H1 (cell line): ENCODE results near the gene SLC6A12. TPM values are rescaled to one million over a fixed set of nuclear protein-coding genes. Genes with fewer than 3 reads are reported as not detected.

Source experiments
- CTCF ChIA-PET: fragments of 300-600 bp; sonication (Branson Sonifier 250); formaldehyde crosslinking; loops from one replicate; lab custom pipeline; 2021; ENCODE audit not compliant: partially characterized antibody; lab: Charles Lee
- POLR2A ChIA-PET: fragments of 300-600 bp; sonication (Branson Sonifier 250); formaldehyde crosslinking; loops from one replicate; lab custom pipeline; 2021; ENCODE audit warnings: inconsistent platforms; ENCODE audit not compliant: partially characterized antibody; lab: Charles Lee
- DNase-seq, 2 experiments: peaks; one replicate each; pipeline versions ENCODE4 v3.0.0 to v3.0.0-alpha.2; 2010 to 2022; ENCODE audit warnings: low spot score in 2 of 2, low read depth in 1 of 2, mixed read lengths in 1 of 2
- FAIRE-seq: peaks from 2 replicates; lab custom pipeline; 2011; peaks lifted over from hg19 to GRCh38; lab: Jason Lieb, UNC
- H2AFZ ChIP-seq: 2 replicates; pipeline ENCODE4 v1.8.1; 2012; ENCODE audit warnings: low read length, inconsistent platforms
- H2AK5ac ChIP-seq: 2 replicates; pipeline ENCODE4 v1.6.1; 2013; ENCODE audit warnings: low read depth, low read length
- H2BK120ac ChIP-seq: replicated peaks from 2 replicates; pipeline ENCODE3; 2013; ENCODE audit warnings: low read depth, low read length, inconsistent platforms
- H2BK12ac ChIP-seq: 2 replicates; pipeline ENCODE4 v1.6.1; 2013; ENCODE audit warnings: low read depth, low read length
- H2BK15ac ChIP-seq: 2 replicates; pipeline ENCODE4 v1.6.1; 2013; ENCODE audit warnings: low read length
- H2BK20ac ChIP-seq: 2 replicates; pipeline ENCODE4 v1.6.1; 2013; ENCODE audit warnings: low read length
- H2BK5ac ChIP-seq: 2 replicates; pipeline ENCODE4 v1.6.1; 2013; ENCODE audit warnings: low read depth, low read length
- H3K14ac ChIP-seq: 2 replicates; pipeline ENCODE4 v1.6.1; 2013; ENCODE audit warnings: inconsistent platforms; ENCODE audit not compliant: insufficient read length
- H3K18ac ChIP-seq: 2 replicates; pipeline ENCODE4 v1.6.1; 2013; ENCODE audit warnings: low read length; ENCODE audit errors: extremely low read depth
- H3K23ac ChIP-seq: 2 replicates; pipeline ENCODE4 v1.6.1; 2013; ENCODE audit warnings: inconsistent platforms; ENCODE audit not compliant: insufficient read length
- H3K23me2 ChIP-seq: 2 replicates; pipeline ENCODE4 v1.6.1; 2013; ENCODE audit warnings: low read depth, low read length
- H3K27ac ChIP-seq: 2 replicates; pipeline ENCODE4 v1.6.1; 2011; ENCODE audit warnings: low read depth, low read length, inconsistent platforms
- H3K27me3 ChIP-seq, 4 experiments: replicated peaks in 1 of 4; 1 replicate in 1 of 4; 2 replicates in 3 of 4; pipeline versions ENCODE4 v1.6.1 to v1.8.1; 2011 to 2013; ENCODE audit warnings: low read length in 3 of 4, mild to moderate bottlenecking in 3 of 4, inconsistent platforms in 2 of 4, mixed read lengths in 2 of 4, moderate library complexity in 1 of 4; ENCODE audit not compliant: control insufficient read depth in 3 of 4, insufficient read depth in 3 of 4; ENCODE audit errors: extremely low read depth in 1 of 4
- H3K36me3 ChIP-seq, 4 experiments: 2 replicates each; pipeline versions ENCODE4 v1.6.1 to v1.8.1; 2011 to 2013; ENCODE audit warnings: mild to moderate bottlenecking in 4 of 4, low read length in 3 of 4, moderate library complexity in 2 of 4, control low read depth in 1 of 4, inconsistent platforms in 1 of 4; ENCODE audit not compliant: insufficient read depth in 4 of 4, control insufficient read depth in 2 of 4
- H3K4ac ChIP-seq: replicated peaks from 2 replicates; pipeline ENCODE3; 2013; ENCODE audit warnings: low read length, low read depth, mixed read lengths, inconsistent platforms; ENCODE audit not compliant: insufficient read length
- H3K4me1 ChIP-seq, 4 experiments: replicated peaks in 1 of 4; 1 replicate in 1 of 4; 2 replicates in 3 of 4; pipeline versions ENCODE4 v1.6.1 to v1.8.1; 2011 to 2013; ENCODE audit warnings: low read length in 3 of 4, inconsistent platforms in 2 of 4, mixed read lengths in 1 of 4; ENCODE audit not compliant: insufficient read depth in 4 of 4, control insufficient read depth in 3 of 4
- H3K4me2 ChIP-seq, 2 experiments: 2 replicates each; pipeline versions ENCODE4 v1.6.1 to v1.8.1; 2011 to 2013; ENCODE audit warnings: low read depth in 2 of 2, low read length in 2 of 2, control low read depth in 1 of 2, inconsistent platforms in 1 of 2, mild to moderate bottlenecking in 1 of 2; ENCODE audit not compliant: insufficient read depth in 1 of 2
- H3K4me3 ChIP-seq, 4 experiments: fragments of 200-600, 300-600 bp in 1 of 4; sonication (generic), shearing (Covaris generic), sonication (Bioruptor Twin) in 1 of 4; 2 replicates each; pipeline versions ENCODE4 v1.5.1 to v1.8.1; 2011 to 2016; ENCODE audit warnings: low read length in 4 of 4, low read depth in 3 of 4, control low read depth in 2 of 4, inconsistent platforms in 2 of 4, mild to moderate bottlenecking in 2 of 4, mixed read lengths in 1 of 4, moderate library complexity in 1 of 4; ENCODE audit not compliant: insufficient read depth in 2 of 4; ENCODE audit errors: extremely low read depth in 1 of 4
- H3K56ac ChIP-seq: replicated peaks from 2 replicates; pipeline ENCODE3; 2013; ENCODE audit warnings: low read depth, mild to moderate bottlenecking, mixed read lengths, low read length, inconsistent platforms; ENCODE audit not compliant: insufficient read length
- H3K79me1 ChIP-seq: 2 replicates; pipeline ENCODE4 v1.6.1; 2013; ENCODE audit warnings: low read depth, low read length, control low read depth
- H3K79me2 ChIP-seq, 2 experiments: 2 replicates each; pipeline versions ENCODE4 v1.6.1 to v1.8.1; 2012 to 2013; ENCODE audit warnings: low read length in 2 of 2, mild to moderate bottlenecking in 2 of 2, inconsistent platforms in 1 of 2; ENCODE audit not compliant: insufficient read depth in 2 of 2, control insufficient read depth in 1 of 2
- H3K9ac ChIP-seq, 4 experiments: replicated peaks in 1 of 4; 1 replicate in 1 of 4; 2 replicates in 3 of 4; pipeline versions ENCODE4 v1.6.1 to v1.8.1; 2011 to 2013; ENCODE audit warnings: low read depth in 3 of 4, low read length in 3 of 4, control low read depth in 2 of 4, mild to moderate bottlenecking in 2 of 4, moderate library complexity in 2 of 4, inconsistent platforms in 1 of 4; ENCODE audit errors: extremely low read depth in 1 of 4
- H3K9me3 ChIP-seq, 2 experiments: 2 replicates each; pipeline versions ENCODE4 v1.6.1 to v1.8.1; 2012 to 2013; ENCODE audit warnings: mild to moderate bottlenecking in 2 of 2, moderate library complexity in 2 of 2, control low read depth in 1 of 2, inconsistent platforms in 1 of 2, low read depth in 1 of 2, low read length in 1 of 2, mixed read lengths in 1 of 2; ENCODE audit not compliant: insufficient read depth in 2 of 2
- H4K20me1 ChIP-seq, 2 experiments: replicated peaks in 1 of 2; 2 replicates each; pipeline versions ENCODE3 to v1.8.1; 2011 to 2013; ENCODE audit warnings: inconsistent platforms in 2 of 2, low read length in 2 of 2, mild to moderate bottlenecking in 1 of 2; ENCODE audit not compliant: insufficient read depth in 2 of 2, control insufficient read depth in 1 of 2
- H4K5ac ChIP-seq: 2 replicates; pipeline ENCODE4 v1.6.1; 2013; ENCODE audit warnings: low read length, low read depth, mixed read lengths, inconsistent platforms; ENCODE audit not compliant: insufficient read length
- H4K8ac ChIP-seq: 2 replicates; pipeline ENCODE4 v1.8.0; 2013; ENCODE audit warnings: mild to moderate bottlenecking, moderate library complexity, low read length, inconsistent platforms; ENCODE audit not compliant: insufficient read depth; ENCODE audit errors: extremely low read depth
- H4K91ac ChIP-seq: replicated peaks from 2 replicates; pipeline ENCODE3; 2013; ENCODE audit warnings: low read length, mixed read lengths, inconsistent platforms; ENCODE audit not compliant: insufficient read length
- BRCA1 ChIP-seq: IDR thresholded peaks from 2 replicates; pipeline ENCODE4 v1.6.1; 2012; ENCODE audit warnings: low read depth, low read length, improper control_type of control experiment
- CTBP2 ChIP-seq: IDR thresholded peaks from 2 replicates; pipeline ENCODE4 v1.7.0; 2011; ENCODE audit warnings: borderline replicate concordance, mild to moderate bottlenecking, moderate library complexity, mixed read lengths, low read length; ENCODE audit not compliant: insufficient read depth, insufficient read length
- EGR1 ChIP-seq: IDR thresholded peaks from 2 replicates; pipeline ENCODE4 v1.6.1; 2011; ENCODE audit warnings: low read depth, low read length, borderline replicate concordance
- NRF1 ChIP-seq: IDR thresholded peaks from 2 replicates; pipeline ENCODE4 v1.6.1; 2011; ENCODE audit warnings: mild to moderate bottlenecking, low read depth, low read length, improper control_type of control experiment
- POU5F1 ChIP-seq: IDR thresholded peaks from 2 replicates; pipeline ENCODE4 v1.6.1; 2011; ENCODE audit warnings: low read depth, mild to moderate bottlenecking, low read length, moderate library complexity
- RNF2 ChIP-seq: fragments of 200-900, 300-1000 bp; sonication (generic); IDR thresholded peaks from 2 replicates; pipeline ENCODE4 v1.7.1; 2016; ENCODE audit warnings: borderline replicate concordance, low read depth, mild to moderate bottlenecking, antibody characterized with exemption, low read length; ENCODE audit not compliant: poor library complexity, severe bottlenecking; ENCODE audit errors: missing control alignments
- WGBS, 2 experiments: shearing (Covaris generic) in 1 of 2; methylation state at CpG; one replicate each; pipeline versions ENCODE4 v1.1.6 to v1.1.7; 2013 to 2015; ENCODE audit warnings: low lambda C conversion rate in 2 of 2, mixed read lengths in 2 of 2, inconsistent platforms in 1 of 2, low coverage in 1 of 2, missing lambda C conversion rate in 1 of 2; ENCODE audit not compliant: insufficient replicate concordance in 2 of 2, insufficient coverage in 1 of 2, insufficient read length in 1 of 2; ENCODE audit errors: extremely low coverage in 1 of 2, missing lambda C conversion rate in 1 of 2; 5-methylcytosine and 5-hydroxymethylcytosine counted together
- polyA plus RNA-seq, 7 experiments: library from polyadenylated mRNA; depleted of rRNA in 3 of 7; stranded (reverse) in 5 of 7; unstranded in 2 of 7; fragments of >200 nt in 5 of 7; fragments of 200-250 nt in 2 of 7; gene quantifications; 1 replicate in 5 of 7; 2 replicates in 1 of 7; 4 replicates in 1 of 7; pipeline versions ENCODE4 v1.2.1 to v1.2.3, GENCODE V29; 2011 to 2013; ENCODE audit warnings: missing spikeins in 2 of 7, mixed read lengths in 2 of 7
- total RNA-seq: library from RNA; stranded (reverse); fragmentation: NEBNext Ultra II Directional; extraction: Animal tissue kit (Norgen Biotek cat#: 25700); gene quantifications from 2 replicates; pipeline ENCODE4 v1.2.1, GENCODE V29; 2021

SLC6A12 gene
- total and polyA plus RNA-seq, 2 of the 8 experiments (the other 6 are each of a cell fraction or from before 2014, with no cell fraction given), result 0.70 to 1.1 TPM

DNA sequence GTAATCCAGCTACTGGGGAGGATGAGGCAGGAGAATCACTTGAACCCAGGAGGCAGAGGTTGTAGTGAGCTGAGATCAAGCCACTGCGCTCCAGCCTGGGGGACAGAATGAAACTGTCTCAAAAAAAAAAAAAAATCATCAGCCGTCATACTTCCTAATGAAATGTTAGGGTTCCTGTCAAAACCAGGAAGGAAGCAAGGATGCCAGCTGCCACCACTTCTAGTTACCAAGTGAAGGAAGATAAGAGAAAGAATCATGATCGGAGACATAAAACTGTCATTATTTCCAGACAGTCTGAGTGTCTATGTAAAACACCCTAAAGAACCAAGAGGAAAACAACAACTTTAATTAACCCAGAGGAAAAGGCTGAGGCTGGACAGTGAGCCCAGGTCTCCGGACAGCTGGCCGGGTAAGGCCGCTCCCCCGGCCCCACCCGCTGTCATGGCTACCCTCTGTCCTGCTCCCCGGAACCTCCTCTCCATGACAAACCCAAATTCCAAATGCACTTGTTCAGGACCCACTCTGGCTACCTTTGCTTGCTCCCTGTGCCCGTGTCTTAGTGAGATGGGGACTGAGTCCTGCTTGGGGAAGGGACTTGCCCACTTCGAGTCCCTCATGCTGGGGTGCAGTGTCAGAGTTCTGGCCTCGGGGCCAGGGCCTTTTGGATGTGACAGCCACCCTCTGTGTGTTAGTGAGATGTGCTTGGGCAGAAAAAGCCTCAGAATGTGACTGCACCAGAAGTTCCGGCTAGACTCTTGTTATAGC is 29.0 kb downstream of the SLC6A12 start:
- no peak overlapping the region for H2BK5ac ChIP-seq
- H4K20me1 ChIP-seq, result no peaks in the 10 kb centered on the region
- no peak overlapping the region for H4K8ac ChIP-seq
- H2BK12ac ChIP-seq, result no peak overlapping the region
- no peak overlapping the region for H3K4me3 ChIP-seq
- no peak overlapping the region for H3K23ac ChIP-seq
- no peak for DNase-seq
- WGBS, 2 experiments, result 92% methylated on average over 13 of the region's 13 CpGs; no CpG with 5 or more reads in 1 of the 2 experiments
- peaks cover 0 to 5% (median 2%) of the 10 kb centered on the region in 4 experiments; a peak in 2 of 7 replicates for H3K4me1 ChIP-seq
- H2AK5ac ChIP-seq, result no peak overlapping the region
- POLR2A ChIA-PET, result interaction anchor here (1.3 kb wide), 1 partner anchor 14 kb away, joined by 6 read pairs; no protein-coding TSS in a partner anchor
- H3K23me2 ChIP-seq, result peaks cover 2% of the 10 kb centered on the region; the same call in 1 of the 2 replicates
- no peaks in the 10 kb centered on the region; a peak in 1 of 4 replicates for H3K9me3 ChIP-seq
- no peak overlapping the region for H2BK20ac ChIP-seq
- H3K79me2 ChIP-seq, result no peaks in the 10 kb centered on the region
- no peaks in the 10 kb centered on the region for H3K79me1 ChIP-seq
- H3K4ac ChIP-seq, result no peak overlapping the region
- H3K14ac ChIP-seq, result no peak overlapping the region
- no peak overlapping the region for H2BK15ac ChIP-seq
- H2AFZ ChIP-seq, result no peak overlapping the region
- H3K56ac ChIP-seq, result no peak overlapping the region
- H4K91ac ChIP-seq, result no peak overlapping the region
- no peak overlapping the region for H4K5ac ChIP-seq
- CTCF ChIA-PET, result interaction anchor here (0.8 to 7.0 kb wide), 5 partner anchors 8 to 35 kb away, joined by 4 to 63 read pairs (median 9); no protein-coding TSS in a partner anchor
- peaks cover 0 to 9% (median 5%) of the 10 kb centered on the region in 4 experiments; a peak in 5 of 7 replicates for H3K27me3 ChIP-seq
- TF ChIP-seq RNF2 (no peak), NRF1 (no peak), EGR1 (no peak), BRCA1 (no peak), POU5F1 (no peak), CTBP2 (no peak)
- no peak for FAIRE-seq
- no peaks in the 10 kb centered on the region for H3K36me3 ChIP-seq
- no peak overlapping the region for H3K27ac ChIP-seq
- H3K4me2 ChIP-seq, result no peak overlapping the region
- no peak overlapping the region for H3K18ac ChIP-seq
- no peak overlapping the region for H2BK120ac ChIP-seq
- no peak overlapping the region for H3K9ac ChIP-seq
